ENCODE measurements around the gene CREB5.

GRCh38 chr7:28488061-28488791 is 75.9 kb downstream of the CREB5 start:
- TF ChIP-seq REST (IDR thresholded peaks at IDR 0.05; ENCODE audit: insufficient read depth in 1 of 2, low read depth in 2 of 2, low read length in 2 of 2) (no peak), SIN3A (IDR thresholded peaks at IDR 0.05; ENCODE audit: borderline replicate concordance, insufficient read depth, low read length) (no peak), POLR2AphosphoS5 (IDR thresholded peaks at IDR 0.05; ENCODE audit: low read depth, low read length) (no peak), TAF1 (IDR thresholded peaks at IDR 0.05; ENCODE audit: borderline replicate concordance, insufficient read depth, low read length) (no peak)
